ENCODE data around the gene MAP3K5. TPM values are rescaled to one million over a fixed set of nuclear protein-coding genes. Genes with fewer than 3 reads are reported as not detected.
"Not testable (repeated sequence)": the region's sequence is repeated elsewhere in the genome, so short reads cannot be mapped to it uniquely, and the experiment has no call there.

MAP3K5 gene
- total RNA-seq, 1 donor from 2014 or later: 2.2 TPM

GRCh38 chr6:136687894-136688293, 104.4 kb downstream of the MAP3K5 start:
- not testable (repeated sequence) for DNase-seq (ENCODE audit: low read depth in 2 of 2)

GRCh38 chr6:136685540-136686108, 106.7 kb downstream of the MAP3K5 start:
- DNase-seq (ENCODE audit: low read depth in 2 of 2): no peak

- no peak for DNase-seq (ENCODE audit: low read depth in 2 of 2)
Measured at GRCh38 chr6:136684466-136684865, 107.8 kb downstream of the MAP3K5 start.

- no peak for DNase-seq (ENCODE audit: low read depth in 2 of 2)
Measured at GRCh38 chr6:136683209-136683941, 108.9 kb downstream of the MAP3K5 start.

- DNase-seq (ENCODE audit: low read depth in 2 of 2): no peak
Measured at GRCh38 chr6:136682292-136682691, 110.0 kb downstream of the MAP3K5 start.

- DNase-seq (ENCODE audit: low read depth in 2 of 2): no peak
Measured at GRCh38 chr6:136677822-136678221, 114.5 kb downstream of the MAP3K5 start.

- no peak for DNase-seq (ENCODE audit: low read depth in 2 of 2)
Measured at GRCh38 chr6:136677344-136677743, 114.9 kb downstream of the MAP3K5 start.

GRCh38 chr6:136676075-136676474, 116.2 kb downstream of the MAP3K5 start:
- no peak for DNase-seq (ENCODE audit: low read depth in 2 of 2)

- no peak for DNase-seq (ENCODE audit: low read depth in 2 of 2)
Measured at GRCh38 chr6:136673571-136673970, 118.7 kb downstream of the MAP3K5 start.

GRCh38 chr6:136672144-136672543, 120.1 kb downstream of the MAP3K5 start:
- DNase-seq (ENCODE audit: low read depth in 2 of 2): no peak

- peak; percentile 7 to 81 for DNase-seq (ENCODE audit: low read depth in 2 of 2)
Measured at GRCh38 chr6:136669299-136669699, 123.0 kb downstream of the MAP3K5 start.

- no peak for DNase-seq (ENCODE audit: low read depth in 2 of 2)
Measured at GRCh38 chr6:136668571-136668970, 123.7 kb downstream of the MAP3K5 start.

- no peak for DNase-seq (ENCODE audit: low read depth in 2 of 2)
Measured at GRCh38 chr6:136666041-136666440, 126.2 kb downstream of the MAP3K5 start.

- no peak for DNase-seq (ENCODE audit: low read depth in 2 of 2)
Measured at GRCh38 chr6:136662347-136663237, 129.7 kb downstream of the MAP3K5 start.

GRCh38 chr6:136660727-136661126, 131.6 kb downstream of the MAP3K5 start:
- DNase-seq (ENCODE audit: low read depth in 2 of 2): no peak

GRCh38 chr6:136659991-136660499, 132.2 kb downstream of the MAP3K5 start:
- DNase-seq (ENCODE audit: low read depth in 2 of 2): no peak

- peak in 1 of 2 donors; percentile 58 for DNase-seq (ENCODE audit: low read depth in 2 of 2)
Measured at GRCh38 chr6:136658711-136659110, 133.6 kb downstream of the MAP3K5 start.

- peak in 1 of 2 donors; percentile 18 for DNase-seq (ENCODE audit: low read depth in 2 of 2)
Measured at GRCh38 chr6:136657666-136658065, 134.6 kb downstream of the MAP3K5 start.

GRCh38 chr6:136656121-136656520, 136.2 kb downstream of the MAP3K5 start:
- DNase-seq (ENCODE audit: low read depth in 2 of 2): no peak

GRCh38 chr6:136655239-136656014, 136.8 kb downstream of the MAP3K5 start:
- no peak for DNase-seq (ENCODE audit: low read depth in 2 of 2)

GRCh38 chr6:136654086-136654485, 138.2 kb downstream of the MAP3K5 start:
- DNase-seq (ENCODE audit: low read depth in 2 of 2): no peak
